Nasal cavity respiratory epithelium epithelial cell of viscerocranial mucosa (primary cell): ENCODE data around the gene CCL20. TPM values are rescaled to one million over a fixed set of nuclear protein-coding genes. Genes with fewer than 3 reads are reported as not detected.

Experiments used
- total RNA-seq: library from RNA; depleted of rRNA; stranded (reverse); fragments of >200 nt; gene quantifications from 2 replicates; pipeline ENCODE4 v1.2.3, GENCODE V29; 2014

CCL20 gene
- 2.1 and 33.9 TPM in 2 replicates for total RNA-seq

GRCh38 chr2:227813562-227814353 is at the start of gene CCL20:
Gene CCL20, plus strand, starts transcription at chr2:227813842. Its CDS starts 70 bp downstream, at chr2:227813912.

Other genes with a start within 250 kb of the CCL20 start
- gene SCYGR2, start 214.9 kb upstream of the CCL20 start, total RNA-seq: not detected in 2 replicates
- gene SCYGR3, start 199.0 kb upstream of the CCL20 start, total RNA-seq: not detected in 2 replicates
- gene SCYGR4, start 196.3 kb upstream of the CCL20 start, total RNA-seq: not detected in 2 replicates
- gene SCYGR5, start 147.0 kb upstream of the CCL20 start, total RNA-seq: not detected in 2 replicates
- gene SLC19A3, start 95.8 kb upstream of the CCL20 start, total RNA-seq: under 0.01 and 0.36 TPM in 2 replicates
- not detected in 2 replicates for gene SCYGR6, start 89.1 kb upstream of the CCL20 start, total RNA-seq
- not detected in 2 replicates for gene SCYGR7, start 85.5 kb upstream of the CCL20 start, total RNA-seq
- not detected in 2 replicates for gene SCYGR8, start 67.9 kb upstream of the CCL20 start, total RNA-seq
- 0.07 TPM in 1 of 2 replicates, not detected in the other for gene DAW1, start 57.8 kb downstream of the CCL20 start, total RNA-seq